ENCODE measurements around the gene PLPP7. TPM values are rescaled to one million over a fixed set of nuclear protein-coding genes. Genes with fewer than 3 reads are reported as not detected.

Gene PLPP7
- total RNA-seq, 2 experiments from 2014 or later: 0.11 to 0.16 TPM

DNA sequence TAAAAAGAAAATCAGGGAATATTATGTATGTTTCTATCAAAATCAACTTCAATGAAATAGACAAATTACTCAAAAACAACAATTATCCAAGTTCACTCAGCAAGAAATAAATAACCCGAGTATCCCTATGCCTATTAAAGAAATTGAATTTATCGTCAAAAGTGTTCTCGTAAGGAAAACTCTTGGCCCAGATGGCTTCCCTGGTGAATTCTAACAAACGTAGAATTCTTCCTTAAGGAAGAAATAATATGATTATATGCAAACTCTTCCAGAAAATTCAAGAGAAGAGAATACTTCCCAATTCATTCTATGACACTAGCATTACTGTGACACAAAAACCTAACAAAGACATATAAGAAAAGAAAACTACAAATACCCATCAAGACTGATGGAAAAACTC, 42.9 kb upstream of the PLPP7 start:
- POLR2A ChIA-PET: interaction anchor here (0.6 to 0.7 kb wide), 2 partner anchors 89 to 1924 kb away, joined by 3 read pairs; no protein-coding TSS in a partner anchor
- Histone ChIP-seq H3K27ac (ENCODE audit: low read depth, low read length, poor library complexity, severe bottlenecking) (no peak overlapping the region), H3K9me2 (ENCODE audit: insufficient read depth, low read length) (no peaks in the 10 kb centered on the region), H3K79me2 (ENCODE audit: insufficient read depth, low read depth, low read length) (no peaks in the 10 kb centered on the region), H3K4me3 (ENCODE audit: low read depth, low read length, poor library complexity, severe bottlenecking) (no peak overlapping the region), H4K20me1 (ENCODE audit: insufficient read depth, low read length) (no peaks in the 10 kb centered on the region), H3K36me3 (ENCODE audit: insufficient read depth, low read length) (no peaks in the 10 kb centered on the region), H3K4me2 (ENCODE audit: low read length) (no peak overlapping the region), H3K4me1 (ENCODE audit: insufficient read depth, low read length, poor library complexity, severe bottlenecking) (peaks cover 6% of the 10 kb centered on the region), H3K9me3 (ENCODE audit: low read length) (no peaks in the 10 kb centered on the region), H2AFZ (ENCODE audit: low read length) (no peak overlapping the region)
- TF ChIP-seq EZH2phosphoT487 (IDR thresholded peaks at IDR 0.05; ENCODE audit: borderline replicate concordance, low read depth, low read length): no peak
- TF ChIP-seq, protein P1, sequence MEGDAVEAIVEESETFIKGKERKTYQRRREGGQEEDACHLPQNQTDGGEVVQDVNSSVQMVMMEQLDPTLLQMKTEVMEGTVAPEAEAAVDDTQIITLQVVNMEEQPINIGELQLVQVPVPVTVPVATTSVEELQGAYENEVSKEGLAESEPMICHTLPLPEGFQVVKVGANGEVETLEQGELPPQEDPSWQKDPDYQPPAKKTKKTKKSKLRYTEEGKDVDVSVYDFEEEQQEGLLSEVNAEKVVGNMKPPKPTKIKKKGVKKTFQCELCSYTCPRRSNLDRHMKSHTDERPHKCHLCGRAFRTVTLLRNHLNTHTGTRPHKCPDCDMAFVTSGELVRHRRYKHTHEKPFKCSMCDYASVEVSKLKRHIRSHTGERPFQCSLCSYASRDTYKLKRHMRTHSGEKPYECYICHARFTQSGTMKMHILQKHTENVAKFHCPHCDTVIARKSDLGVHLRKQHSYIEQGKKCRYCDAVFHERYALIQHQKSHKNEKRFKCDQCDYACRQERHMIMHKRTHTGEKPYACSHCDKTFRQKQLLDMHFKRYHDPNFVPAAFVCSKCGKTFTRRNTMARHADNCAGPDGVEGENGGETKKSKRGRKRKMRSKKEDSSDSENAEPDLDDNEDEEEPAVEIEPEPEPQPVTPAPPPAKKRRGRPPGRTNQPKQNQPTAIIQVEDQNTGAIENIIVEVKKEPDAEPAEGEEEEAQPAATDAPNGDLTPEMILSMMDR (conservative IDR thresholded peaks at IDR 0.05; ENCODE audit: low read length): no peak
- no peak for DNase-seq (ENCODE audit: low spot score)
- CTCF ChIA-PET (ENCODE audit: unreplicated experiment): no interaction called here
- no TSS peak for BruUV-seq (replicated peaks)
- intact Hi-C loops (cut with micrococcal nuclease; ENCODE audit: unreplicated experiment): no loop called here

DNA sequence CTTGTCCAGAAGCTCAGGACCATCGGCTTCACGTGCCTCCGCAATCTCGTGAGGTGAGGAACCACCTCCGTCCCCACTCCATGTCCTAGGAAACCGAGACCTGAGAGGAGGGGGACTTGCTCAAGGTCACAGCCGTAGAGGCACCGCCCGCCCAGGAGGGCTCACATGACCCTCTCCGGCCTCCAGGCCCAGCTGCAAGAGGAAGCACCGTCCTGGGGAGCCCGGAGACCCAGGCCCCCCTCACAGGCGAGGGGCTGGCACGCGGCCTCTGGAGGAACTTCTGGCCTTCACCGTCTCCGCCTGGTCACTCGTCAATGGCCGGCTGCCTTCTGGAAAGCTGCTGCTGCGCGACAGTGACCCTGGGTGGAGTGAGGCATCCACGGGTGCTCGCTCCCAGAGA, 37.4 kb upstream of the PLPP7 start:
- Histone ChIP-seq H3K4me3 (ENCODE audit: low read depth, low read length, poor library complexity, severe bottlenecking) (peak overlapping the region; percentile 56), H3K4me1 (ENCODE audit: insufficient read depth, low read length, poor library complexity, severe bottlenecking) (peaks cover 58% of the 10 kb centered on the region), H3K9me3 (ENCODE audit: low read length) (no peaks in the 10 kb centered on the region), H3K4me2 (ENCODE audit: low read length) (peak overlapping the region; percentile 71), H3K79me2 (ENCODE audit: insufficient read depth, low read depth, low read length) (no peaks in the 10 kb centered on the region), H3K9me2 (ENCODE audit: insufficient read depth, low read length) (no peaks in the 10 kb centered on the region), H3K36me3 (ENCODE audit: insufficient read depth, low read length) (no peaks in the 10 kb centered on the region), H4K20me1 (ENCODE audit: insufficient read depth, low read length) (no peaks in the 10 kb centered on the region), H3K27ac (ENCODE audit: low read depth, low read length, poor library complexity, severe bottlenecking) (peak overlapping the region; percentile 94), H2AFZ (ENCODE audit: low read length) (peak overlapping the region; percentile 86)
- no peak for DNase-seq (ENCODE audit: low spot score)
- BruUV-seq (replicated peaks): no TSS peak
- POLR2A ChIA-PET: interaction anchor here (0.6 to 6.9 kb wide), 3 partner anchors 21 to 72 kb away, joined by 3 to 132 read pairs (median 7); partner anchors contain the start of gene FAM78A
- intact Hi-C loops (cut with micrococcal nuclease; ENCODE audit: unreplicated experiment): loop anchor here (5.0 kb wide), 1 partner anchor 425 kb away; no protein-coding TSS in a partner anchor
- TF ChIP-seq, protein P1 (conservative IDR thresholded peaks at IDR 0.05; ENCODE audit: low read length): no peak
- TF ChIP-seq EZH2phosphoT487 (IDR thresholded peaks at IDR 0.05; ENCODE audit: borderline replicate concordance, low read depth, low read length): no peak
- CTCF ChIA-PET (ENCODE audit: unreplicated experiment): interaction anchor here (1.2 kb wide), 1 partner anchor 20 kb away, joined by 3 read pairs; no protein-coding TSS in a partner anchor

DNA sequence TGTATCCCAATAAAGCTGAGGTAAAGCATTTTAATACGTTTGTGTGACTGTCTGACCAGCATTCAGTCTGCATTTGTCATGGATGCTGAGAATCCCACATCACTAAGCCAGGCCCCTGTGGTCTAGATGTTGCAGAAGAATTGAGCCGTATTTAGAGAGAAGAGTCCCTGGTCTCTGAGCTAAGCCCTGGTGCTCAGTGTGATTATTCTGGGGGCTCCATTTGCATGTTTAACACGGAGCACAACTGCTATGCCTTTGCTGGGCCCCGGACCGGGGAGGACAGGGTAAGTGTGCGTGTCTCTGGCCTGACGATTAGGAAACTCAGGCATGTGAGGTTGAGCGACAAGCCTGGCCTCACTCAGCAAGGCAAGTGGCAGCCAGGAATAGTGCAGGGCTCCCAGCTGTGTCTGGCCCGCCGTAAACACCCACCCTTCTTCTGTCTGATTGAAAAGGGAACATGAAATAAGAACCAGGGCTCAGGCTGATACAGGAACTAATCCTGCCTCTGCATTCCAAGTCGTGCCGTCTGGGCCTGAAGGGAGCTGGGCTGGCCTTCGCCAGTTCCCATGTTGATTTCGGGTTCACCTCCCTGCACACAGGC, 35.5 kb upstream of the PLPP7 start:
- no peaks in the 10 kb centered on the region for H3K9me2 ChIP-seq (ENCODE audit: insufficient read depth, low read length)
- peak overlapping the region; percentile 94 for H3K27ac ChIP-seq (ENCODE audit: low read depth, low read length, poor library complexity, severe bottlenecking)
- TF ChIP-seq, protein P1 (conservative IDR thresholded peaks at IDR 0.05; ENCODE audit: low read length): no peak
- TF ChIP-seq EZH2phosphoT487 (IDR thresholded peaks at IDR 0.05; ENCODE audit: borderline replicate concordance, low read depth, low read length): no peak
- H3K4me1 ChIP-seq (ENCODE audit: insufficient read depth, low read length, poor library complexity, severe bottlenecking): peaks cover 64% of the 10 kb centered on the region
- peak overlapping the region; percentile 75; the same call in 1 of the 2 replicates for H2AFZ ChIP-seq (ENCODE audit: low read length)
- H3K4me3 ChIP-seq (ENCODE audit: low read depth, low read length, poor library complexity, severe bottlenecking): peak overlapping the region; percentile 41
- peak; percentile 82 for DNase-seq (ENCODE audit: low spot score)
- H3K9me3 ChIP-seq (ENCODE audit: low read length): no peaks in the 10 kb centered on the region
- peak overlapping the region; percentile 71 for H3K4me2 ChIP-seq (ENCODE audit: low read length)
- peaks cover 18% of the 10 kb centered on the region; the same call in 1 of the 2 replicates for H3K36me3 ChIP-seq (ENCODE audit: insufficient read depth, low read length)
- no peaks in the 10 kb centered on the region for H4K20me1 ChIP-seq (ENCODE audit: insufficient read depth, low read length)
- no TSS peak for BruUV-seq (replicated peaks)
- ChIA-PET CTCF (ENCODE audit: unreplicated experiment) (interaction anchor here (1.3 kb wide), 1 partner anchor 37 kb away, joined by 3 read pairs; no protein-coding TSS in a partner anchor), POLR2A (interaction anchor here (0.5 to 6.9 kb wide), 6 partner anchors 10 to 424 kb away, joined by 3 to 132 read pairs (median 6); partner anchors contain the start of gene FAM78A)
- intact Hi-C loops (cut with micrococcal nuclease; ENCODE audit: unreplicated experiment): loop anchor here (5.0 kb wide), 1 partner anchor 423 kb away; no protein-coding TSS in a partner anchor
- no peaks in the 10 kb centered on the region for H3K79me2 ChIP-seq (ENCODE audit: insufficient read depth, low read depth, low read length)
